GM18498 (cell line): ENCODE measurements around the gene CRYGN.

ENCODE experiments used
- ATAC-seq: cut with Tn5 transposase; IDR thresholded peaks from one replicate; pipeline ENCODE4 v1.9.1; 2021; ENCODE audit warnings: mild to moderate bottlenecking, moderate library complexity; ENCODE audit not compliant: unreplicated experiment

Gene CRYGN

GRCh38 chr7:151381348-151382078 is 58.4 kb downstream of the CRYGN start:
- no peak for ATAC-seq

- no peak for ATAC-seq
These were observed 58.9 kb downstream of the CRYGN start for GRCh38 chr7:151381098-151381347.

- no peak for ATAC-seq
These were observed 59.5 kb downstream of the CRYGN start for GRCh38 chr7:151380199-151381097.

- ATAC-seq = no peak
These were observed 60.3 kb downstream of the CRYGN start for GRCh38 chr7:151379534-151380198.

GRCh38 chr7:151379193-151379520 is 60.8 kb downstream of the CRYGN start:
- no peak for ATAC-seq
